Measurements from ENCODE around the gene DGKZ. TPM values are rescaled to one million over a fixed set of nuclear protein-coding genes. Genes with fewer than 3 reads are reported as not detected.

Gene DGKZ
- total RNA-seq, 2 experiments from 2014 or later: 159 to 166 TPM

DNA sequence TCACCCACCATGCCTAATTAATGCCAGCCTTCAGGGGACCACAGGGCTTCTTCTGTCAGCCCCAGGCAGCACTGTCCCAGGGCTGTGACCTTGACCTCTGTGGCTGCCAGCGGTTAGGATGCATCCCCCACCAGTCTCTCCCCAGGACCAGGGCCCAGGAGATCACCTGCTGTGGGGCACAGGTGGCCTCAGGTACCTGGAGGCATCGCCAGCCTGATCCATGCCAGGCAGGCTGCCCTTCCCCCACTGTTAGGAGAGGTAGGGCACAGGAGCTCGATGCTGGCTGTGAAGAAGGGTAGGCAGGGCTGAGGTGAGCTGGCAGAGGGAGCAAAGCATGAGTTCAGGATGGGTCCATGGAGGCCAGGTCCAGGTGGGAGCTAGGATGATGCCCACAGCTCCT, 17.5 kb downstream of the DGKZ start:
- intact Hi-C loops (cut with DNase I, micrococcal nuclease): loop anchor here (5.0 kb wide), 3 partner anchors 47 to 173 kb away; no protein-coding TSS in a partner anchor
- no peak overlapping the region for H3K4me3 ChIP-seq (ENCODE audit: low read length)
- no peak for ATAC-seq (ENCODE audit: poor library complexity)
- no peaks in the 10 kb centered on the region for H3K9me3 Mint-ChIP-seq
- H3K27ac Mint-ChIP-seq: peak overlapping the region; percentile 59
- H3K27me3 Mint-ChIP-seq: no peaks in the 10 kb centered on the region
- H3K4me3 Mint-ChIP-seq: no peak overlapping the region
- peaks cover 45% of the 10 kb centered on the region for H3K36me3 Mint-ChIP-seq (ENCODE audit: low read depth)
- peak overlapping the region in 1 of 2 donors; percentile 39 for H3K27ac ChIP-seq (ENCODE audit: low read depth in 1 of 2, low read length in 2 of 2)
- peaks cover 64% of the 10 kb centered on the region for H3K36me3 ChIP-seq (ENCODE audit: insufficient read depth, low read length)
- peaks cover 72% of the 10 kb centered on the region for H3K4me1 Mint-ChIP-seq (ENCODE audit: low read depth)
- H3K4me1 ChIP-seq (ENCODE audit: insufficient read depth, low read length): peaks cover 80% of the 10 kb centered on the region
- H3K27me3 ChIP-seq (ENCODE audit: control insufficient read depth in 1 of 2, insufficient read depth in 2 of 2, low read length in 2 of 2): no peaks in the 10 kb centered on the region
- TF ChIP-seq, protein P1, sequence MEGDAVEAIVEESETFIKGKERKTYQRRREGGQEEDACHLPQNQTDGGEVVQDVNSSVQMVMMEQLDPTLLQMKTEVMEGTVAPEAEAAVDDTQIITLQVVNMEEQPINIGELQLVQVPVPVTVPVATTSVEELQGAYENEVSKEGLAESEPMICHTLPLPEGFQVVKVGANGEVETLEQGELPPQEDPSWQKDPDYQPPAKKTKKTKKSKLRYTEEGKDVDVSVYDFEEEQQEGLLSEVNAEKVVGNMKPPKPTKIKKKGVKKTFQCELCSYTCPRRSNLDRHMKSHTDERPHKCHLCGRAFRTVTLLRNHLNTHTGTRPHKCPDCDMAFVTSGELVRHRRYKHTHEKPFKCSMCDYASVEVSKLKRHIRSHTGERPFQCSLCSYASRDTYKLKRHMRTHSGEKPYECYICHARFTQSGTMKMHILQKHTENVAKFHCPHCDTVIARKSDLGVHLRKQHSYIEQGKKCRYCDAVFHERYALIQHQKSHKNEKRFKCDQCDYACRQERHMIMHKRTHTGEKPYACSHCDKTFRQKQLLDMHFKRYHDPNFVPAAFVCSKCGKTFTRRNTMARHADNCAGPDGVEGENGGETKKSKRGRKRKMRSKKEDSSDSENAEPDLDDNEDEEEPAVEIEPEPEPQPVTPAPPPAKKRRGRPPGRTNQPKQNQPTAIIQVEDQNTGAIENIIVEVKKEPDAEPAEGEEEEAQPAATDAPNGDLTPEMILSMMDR (IDR thresholded peaks at IDR 0.05): no peak
- POLR2A ChIA-PET: interaction anchor here (1.2 to 4.4 kb wide), 3 partner anchors 13 to 32 kb away, joined by 5 to 25 read pairs (median 6); partner anchors contain the start of gene DGKZ
- DNase-seq: no peak
- CTCF ChIA-PET: interaction anchor here (4.7 to 5.3 kb wide), 2 partner anchors 13 to 17 kb away, joined by 32 to 34 read pairs; partner anchors contain the start of gene DGKZ
- H3K9me3 ChIP-seq (ENCODE audit: control insufficient read depth in 1 of 2, insufficient read depth in 1 of 2, low read length in 2 of 2): no peaks in the 10 kb centered on the region

GRCh38 chr11:46366260-46366659, 19.0 kb downstream of the DGKZ start:
- no peak overlapping the region for H3K27ac ChIP-seq (ENCODE audit: low read depth in 1 of 2, low read length in 2 of 2)
- H3K4me3 Mint-ChIP-seq: no peak overlapping the region

GRCh38 chr11:46366661-46367161, 19.4 kb downstream of the DGKZ start:
- H3K27ac Mint-ChIP-seq: no peak overlapping the region
- H3K4me3 ChIP-seq (ENCODE audit: low read length): no peak overlapping the region
- no peak for ATAC-seq (ENCODE audit: poor library complexity)
- H3K27me3 Mint-ChIP-seq: no peaks in the 10 kb centered on the region
- no peak overlapping the region for H3K4me3 Mint-ChIP-seq
- ChIA-PET POLR2A (interaction anchor here (0.8 to 4.4 kb wide), 3 partner anchors 13 to 18 kb away, joined by 5 to 25 read pairs (median 11); partner anchors contain the start of gene DGKZ), CTCF (interaction anchor here (0.8 to 5.3 kb wide), 5 partner anchors 9 to 124 kb away, joined by 3 to 34 read pairs (median 5); partner anchors contain the start of gene DGKZ)
- H3K9me3 Mint-ChIP-seq: no peaks in the 10 kb centered on the region
- no peaks in the 10 kb centered on the region for H3K9me3 ChIP-seq (ENCODE audit: control insufficient read depth in 1 of 2, insufficient read depth in 1 of 2, low read length in 2 of 2)
- no peaks in the 10 kb centered on the region for H3K27me3 ChIP-seq (ENCODE audit: control insufficient read depth in 1 of 2, insufficient read depth in 2 of 2, low read length in 2 of 2)
- peaks cover 60% of the 10 kb centered on the region for H3K4me1 Mint-ChIP-seq (ENCODE audit: low read depth)
- H3K4me1 ChIP-seq (ENCODE audit: insufficient read depth, low read length): peaks cover 68% of the 10 kb centered on the region
- no peak for DNase-seq
- intact Hi-C loops (cut with DNase I, micrococcal nuclease): loop anchor here (1.0 to 5.0 kb wide), 8 partner anchors 14 to 171 kb away; partner anchors contain the start of gene DGKZ (in 1 of the 2)
- H3K27ac ChIP-seq (ENCODE audit: low read depth in 1 of 2, low read length in 2 of 2): no peak overlapping the region
- H3K36me3 ChIP-seq (ENCODE audit: insufficient read depth, low read length): peaks cover 82% of the 10 kb centered on the region
- H3K36me3 Mint-ChIP-seq (ENCODE audit: low read depth): peaks cover 62% of the 10 kb centered on the region
- TF ChIP-seq, protein P1 (IDR thresholded peaks at IDR 0.05): no peak

More at GRCh38 chr11:46366260-46366659, 19.0 kb downstream of the DGKZ start:
- ChIA-PET POLR2A (interaction anchor here (0.6 to 4.4 kb wide), 4 partner anchors 14 to 85 kb away, joined by 3 to 25 read pairs (median 8); partner anchors contain the start of gene DGKZ), CTCF (interaction anchor here (1.1 to 5.3 kb wide), 3 partner anchors 9 to 18 kb away, joined by 3 to 34 read pairs (median 32); partner anchors contain the start of gene DGKZ)
- peaks cover 77% of the 10 kb centered on the region for H3K36me3 ChIP-seq (ENCODE audit: insufficient read depth, low read length)
- no peak for ATAC-seq (ENCODE audit: poor library complexity)
- no peaks in the 10 kb centered on the region for H3K27me3 Mint-ChIP-seq
- peaks cover 72% of the 10 kb centered on the region for H3K4me1 ChIP-seq (ENCODE audit: insufficient read depth, low read length)
- H3K9me3 Mint-ChIP-seq: no peaks in the 10 kb centered on the region
- H3K4me3 ChIP-seq (ENCODE audit: low read length): no peak overlapping the region
- intact Hi-C loops (cut with DNase I, micrococcal nuclease): loop anchor here (2.0 to 5.0 kb wide), 5 partner anchors 49 to 171 kb away; no protein-coding TSS in a partner anchor
- H3K9me3 ChIP-seq (ENCODE audit: control insufficient read depth in 1 of 2, insufficient read depth in 1 of 2, low read length in 2 of 2): no peaks in the 10 kb centered on the region
- peaks cover 58% of the 10 kb centered on the region for H3K36me3 Mint-ChIP-seq (ENCODE audit: low read depth)
- no peak for DNase-seq
- peaks cover 65% of the 10 kb centered on the region for H3K4me1 Mint-ChIP-seq (ENCODE audit: low read depth)
- H3K27ac Mint-ChIP-seq: no peak overlapping the region
- H3K27me3 ChIP-seq (ENCODE audit: control insufficient read depth in 1 of 2, insufficient read depth in 2 of 2, low read length in 2 of 2): no peaks in the 10 kb centered on the region
- TF ChIP-seq, protein P1 (IDR thresholded peaks at IDR 0.05): no peak
